HG03378 (cell line): ENCODE results near the gene SLC39A11.
"Not testable (repeated sequence)": the region's sequence is repeated elsewhere in the genome, so short reads cannot be mapped to it uniquely, and the experiment has no call there.

Source experiments
- ATAC-seq: cut with Tn5 transposase; IDR thresholded peaks from one replicate; pipeline ENCODE4 v1.9.1; 2021; ENCODE audit warnings: mild to moderate bottlenecking, moderate library complexity; ENCODE audit not compliant: unreplicated experiment

Gene SLC39A11

DNA sequence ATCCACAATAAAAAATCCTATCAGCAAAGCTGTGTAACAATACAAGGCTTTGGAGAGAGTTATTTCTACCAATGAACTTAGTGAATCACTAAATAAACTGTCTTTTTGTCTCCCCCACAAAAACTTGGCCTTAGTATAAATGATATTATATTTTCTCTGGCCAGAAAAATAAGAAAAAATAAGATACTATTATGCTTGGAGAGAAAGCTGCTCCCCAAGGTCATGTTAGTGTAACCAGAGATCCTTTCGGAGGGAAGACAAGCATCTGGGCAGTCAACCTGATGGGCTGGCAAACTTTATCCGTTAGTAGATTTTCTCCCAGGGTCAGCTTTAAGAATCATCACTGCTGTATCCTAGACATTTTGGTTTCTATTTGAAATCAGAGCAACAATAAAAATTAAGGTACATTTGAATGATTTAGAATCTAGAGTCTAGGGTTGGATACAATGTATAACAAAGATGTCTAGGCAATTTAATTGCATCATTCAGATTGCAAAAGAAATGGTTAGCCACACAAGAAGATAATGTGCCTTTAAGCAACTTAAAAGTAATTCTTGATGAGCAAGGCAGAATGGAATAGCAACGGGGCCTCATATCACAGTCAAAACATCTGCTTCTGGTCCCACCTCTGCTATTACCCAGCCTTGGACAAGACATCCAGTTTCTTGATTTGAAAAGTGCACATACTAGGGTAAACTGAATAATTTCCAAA lies 280.4 kb downstream of the SLC39A11 start:
- no peak for ATAC-seq

GRCh38 chr17:72810991-72811508 lies 281.4 kb downstream of the SLC39A11 start:
- ATAC-seq: no peak

GRCh38 chr17:72806011-72806410 lies 286.5 kb downstream of the SLC39A11 start:
- ATAC-seq: no peak

DNA sequence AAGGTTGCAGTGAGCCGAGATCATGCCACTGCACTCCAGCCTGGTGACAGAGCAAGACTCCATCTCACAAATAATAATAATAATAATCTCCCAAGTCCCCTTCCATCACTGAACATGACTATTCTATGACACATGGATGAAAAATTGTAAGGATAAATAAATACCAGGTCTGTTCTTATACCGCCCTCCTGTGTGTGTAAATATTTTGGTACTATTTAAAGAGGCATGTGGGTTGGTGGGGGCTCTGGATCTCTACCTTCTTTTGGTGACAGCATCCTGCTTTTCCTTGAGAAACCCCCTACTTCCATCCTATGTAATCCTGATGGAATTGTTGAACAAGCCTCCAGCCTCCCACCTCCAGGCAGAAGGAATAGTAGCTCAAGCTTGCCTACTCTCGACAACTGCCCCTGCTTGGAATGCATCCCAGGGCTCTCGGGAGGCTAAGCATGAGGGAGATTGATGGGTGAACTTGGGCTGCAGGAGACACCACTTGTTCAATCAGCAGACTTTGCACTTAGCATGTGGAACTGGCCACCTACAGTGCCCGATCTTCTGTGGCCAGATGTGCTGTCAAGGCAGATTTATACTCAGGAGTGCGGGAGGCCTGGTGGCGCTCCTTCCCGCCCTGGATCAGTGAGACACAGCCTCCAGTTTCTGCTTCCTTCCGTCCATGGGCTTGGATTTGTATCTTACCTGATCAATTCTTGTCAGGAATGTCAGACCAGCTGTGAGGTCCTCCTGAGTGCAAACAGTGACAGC lies 287.4 kb downstream of the SLC39A11 start:
- ATAC-seq: no peak

DNA sequence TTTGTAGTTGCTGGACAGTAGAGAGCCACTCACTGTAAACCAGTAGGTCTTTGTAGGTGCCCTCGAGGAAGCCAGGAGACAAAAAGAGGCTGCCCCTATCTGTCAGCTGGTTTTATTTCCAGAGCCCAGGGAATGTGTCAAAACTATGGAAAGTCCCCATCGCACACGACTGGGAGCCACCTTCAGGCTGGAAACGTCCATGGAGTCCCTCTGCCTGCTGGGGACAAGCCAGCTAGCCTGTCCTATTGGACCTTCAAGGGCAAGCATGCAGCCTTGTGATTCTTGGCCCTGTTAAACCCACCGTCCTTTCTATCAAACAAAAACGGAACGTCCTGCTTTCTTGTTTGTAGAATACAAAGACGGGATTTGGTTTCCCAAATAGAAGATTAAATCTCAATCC lies 289.8 kb downstream of the SLC39A11 start:
- no peak for ATAC-seq

GRCh38 chr17:72797142-72797541 lies 295.3 kb downstream of the SLC39A11 start:
- no peak for ATAC-seq

DNA sequence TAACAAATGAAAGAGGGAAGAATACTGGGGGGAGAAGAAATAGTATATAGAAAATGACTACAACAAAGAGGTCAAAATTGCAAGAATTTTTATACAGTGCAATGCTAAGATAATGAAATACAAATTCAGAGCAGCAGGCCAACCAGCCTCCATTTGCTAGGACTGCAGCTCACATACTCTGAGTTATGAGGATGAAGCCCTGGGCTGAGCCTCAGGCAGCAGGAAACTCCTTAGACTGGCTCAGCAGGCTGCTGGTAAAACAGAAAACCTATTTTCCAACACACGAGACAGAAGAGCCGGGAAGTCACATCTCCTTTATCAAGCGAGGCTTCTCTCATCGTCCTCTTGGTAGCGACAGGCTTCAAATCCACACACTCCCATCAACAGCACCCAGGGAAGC lies 296.5 kb downstream of the SLC39A11 start:
- no peak for ATAC-seq

DNA sequence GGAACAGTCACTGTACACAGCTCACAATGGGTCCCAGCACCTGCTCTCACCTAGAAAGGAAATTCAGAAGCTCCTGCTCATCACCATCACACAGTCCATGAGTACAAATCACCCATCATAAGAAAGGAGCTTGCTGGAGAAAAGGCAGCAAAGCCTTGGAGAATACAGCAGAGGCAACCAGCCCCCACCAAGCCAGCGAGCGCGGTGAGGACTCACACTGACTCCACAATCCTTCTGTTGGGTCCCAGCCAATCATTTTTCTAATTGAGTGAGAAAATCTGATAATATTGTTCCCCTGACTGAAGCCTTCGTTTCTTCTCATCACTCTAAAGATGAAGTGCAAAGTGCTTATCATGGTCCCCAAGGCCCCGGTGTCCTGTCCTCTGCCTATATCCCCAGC lies 298.3 kb downstream of the SLC39A11 start:
- no peak for ATAC-seq

DNA sequence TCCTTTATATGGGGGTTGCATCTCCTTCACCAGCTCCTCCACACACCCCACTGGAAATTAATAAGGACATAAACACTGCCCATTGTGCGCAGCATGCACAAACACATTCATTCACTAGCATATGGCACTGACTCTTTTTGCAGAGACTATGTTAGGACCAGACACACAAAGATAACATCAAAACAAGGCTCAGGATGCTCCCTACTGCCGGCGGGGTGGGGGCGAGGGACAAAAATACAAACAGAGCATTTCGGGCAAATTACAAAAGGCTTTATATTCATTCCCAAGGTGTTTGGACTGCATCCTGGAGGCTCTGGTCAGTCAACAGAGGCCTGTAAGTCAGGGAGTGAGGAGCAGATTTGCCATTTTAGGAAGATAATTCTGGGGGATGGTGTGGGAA lies 299.7 kb downstream of the SLC39A11 start:
- no peak for ATAC-seq

- no peak for ATAC-seq
Measured at GRCh38 chr17:72790190-72790589, 302.3 kb downstream of the SLC39A11 start.

- ATAC-seq: no peak
Measured at GRCh38 chr17:72789711-72790110, 302.8 kb downstream of the SLC39A11 start.

GRCh38 chr17:72788950-72789585 lies 303.4 kb downstream of the SLC39A11 start:
- ATAC-seq: no peak

DNA sequence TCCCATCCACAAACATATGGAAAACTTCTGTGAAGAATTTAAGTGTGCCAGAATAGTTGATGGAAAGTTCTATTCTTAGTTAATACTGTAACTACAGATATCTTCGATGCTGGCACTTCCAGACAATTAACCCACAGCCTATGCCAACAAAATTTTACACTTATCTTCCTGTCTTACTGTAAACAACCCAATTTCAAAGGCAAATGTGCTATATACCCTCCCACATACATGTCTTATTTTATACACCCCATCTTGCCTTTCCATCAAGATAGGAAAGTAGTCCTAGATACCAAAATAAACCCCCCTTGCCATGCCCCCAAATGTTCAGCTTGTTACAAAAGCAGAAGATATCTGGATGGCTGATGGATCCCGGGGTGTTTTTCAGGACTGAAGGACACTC lies 306.3 kb downstream of the SLC39A11 start:
- no peak for ATAC-seq

- ATAC-seq: no peak
Measured at GRCh38 chr17:72782985-72783701, 309.3 kb downstream of the SLC39A11 start.

DNA sequence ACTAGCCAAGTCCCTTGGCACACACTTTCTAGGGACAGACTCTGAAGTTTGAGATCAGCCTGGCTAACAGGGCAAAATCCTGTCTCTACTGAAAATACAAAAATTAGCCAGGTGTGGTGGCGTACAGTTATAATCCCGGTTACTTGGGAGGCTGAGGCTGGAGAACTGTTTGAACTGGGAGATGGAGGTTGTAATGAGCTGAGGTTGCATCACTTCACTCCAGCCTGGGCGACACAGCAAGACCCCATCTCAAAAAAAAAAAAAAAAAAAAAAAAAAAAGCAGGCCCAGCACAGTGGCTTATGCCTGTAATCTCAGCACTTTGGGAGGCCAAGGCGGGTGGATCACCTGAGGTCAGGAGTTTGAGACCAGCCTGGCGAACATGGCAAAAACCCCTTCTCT lies 310.1 kb downstream of the SLC39A11 start:
- not testable (repeated sequence) for ATAC-seq

DNA sequence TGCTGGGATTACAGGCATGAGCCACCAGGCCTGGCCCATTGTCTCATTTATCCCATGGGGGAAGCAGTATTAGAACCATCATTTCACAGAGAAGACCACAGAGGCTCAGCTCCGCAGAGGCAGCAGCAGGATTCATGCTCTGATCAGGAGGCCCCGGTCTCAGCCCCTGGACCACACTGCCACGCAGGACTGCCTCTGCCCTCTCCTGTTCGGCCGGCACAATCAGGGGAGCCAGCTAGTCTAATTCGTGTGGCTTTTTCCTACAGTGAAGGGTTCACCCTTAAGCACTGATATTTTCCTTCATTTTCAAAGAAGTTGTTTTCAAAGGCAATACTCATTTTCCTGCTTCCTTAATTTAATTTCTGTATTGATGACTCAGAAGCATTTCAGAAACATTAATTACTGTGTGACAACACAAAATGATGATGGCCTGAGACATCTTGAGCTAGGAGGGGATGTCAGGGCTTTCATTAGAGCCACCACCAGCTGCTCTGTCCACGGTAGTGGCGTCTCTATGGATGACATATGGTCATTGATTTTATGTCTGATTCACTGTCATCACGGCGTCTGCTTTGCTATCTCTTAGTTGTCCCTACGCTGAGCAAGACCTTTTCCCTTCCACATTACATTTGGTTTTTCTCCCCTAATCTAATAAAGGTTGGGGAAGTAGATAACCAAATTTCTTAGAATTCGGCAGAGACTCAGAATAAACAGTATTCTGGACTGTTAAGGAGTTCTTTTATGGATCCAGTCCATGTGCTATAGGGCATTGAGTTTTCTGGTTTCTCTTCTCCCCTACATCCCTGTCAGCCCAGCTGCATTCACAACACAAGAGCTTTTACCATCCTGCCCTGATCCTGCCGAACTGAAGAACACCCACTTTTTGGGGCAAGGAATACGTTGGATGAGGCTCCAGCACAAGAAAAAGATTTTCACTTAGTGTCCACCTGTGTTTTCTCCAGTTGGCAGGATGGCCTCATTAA lies 314.0 kb downstream of the SLC39A11 start:
- ATAC-seq: no peak

- ATAC-seq: no peak
Measured at GRCh38 chr17:72775919-72776318, 316.6 kb downstream of the SLC39A11 start.

DNA sequence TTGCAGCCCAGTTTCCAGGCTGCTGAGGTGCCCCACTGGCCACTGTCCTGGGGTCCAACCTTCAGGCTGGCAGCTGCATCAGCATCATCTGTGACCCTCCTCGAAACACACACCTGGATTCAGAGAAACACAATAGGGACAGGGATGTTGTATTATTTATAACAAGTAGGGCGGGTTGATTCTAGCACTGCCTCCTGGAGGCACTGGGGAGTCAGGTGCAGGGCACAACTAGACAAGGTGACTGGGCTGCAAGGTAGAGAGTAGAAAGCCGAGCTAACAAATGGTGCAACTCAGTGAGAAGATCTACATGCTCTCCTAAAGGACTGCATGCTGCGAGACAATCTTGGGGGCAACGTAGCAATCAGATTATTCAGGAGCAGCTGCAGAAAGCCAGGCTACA lies 317.3 kb downstream of the SLC39A11 start:
- ATAC-seq: no peak

DNA sequence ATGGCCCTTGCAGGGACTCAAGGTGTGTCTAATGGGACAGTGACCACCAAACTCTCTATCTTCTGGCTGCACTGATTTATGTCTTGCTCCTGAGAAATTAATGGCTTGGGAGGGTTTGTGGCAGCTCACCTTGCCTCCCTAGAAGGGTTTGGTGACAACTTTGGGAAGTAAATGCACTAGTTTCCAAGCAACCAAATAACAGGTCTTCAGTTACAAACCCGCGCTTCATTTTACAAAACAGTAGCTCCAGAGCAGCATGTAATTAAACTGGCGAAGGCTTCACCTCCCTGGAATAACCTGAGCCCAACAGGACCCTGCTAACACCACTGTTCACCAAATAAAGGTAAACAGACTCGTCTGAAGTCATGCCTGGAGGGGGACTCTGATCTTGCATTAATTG lies 318.3 kb downstream of the SLC39A11 start:
- no peak for ATAC-seq

GRCh38 chr17:72773225-72773624 lies 319.3 kb downstream of the SLC39A11 start:
- not testable (repeated sequence) for ATAC-seq
